Inferior parietal cortex (tissue), 1 donor: ENCODE measurements around the gene CD151.

Experiments
- DNase-seq: peaks from one replicate; pipeline ENCODE4 v3.0.0-alpha.2; 2016; ENCODE audit errors: extremely low spot score

Gene CD151

GRCh38 chr11:832529-833113 lies at the start of gene CD151:
Gene CD151 (plus strand): TSS chr11:832952. CDS start chr11:836070, 3,118 bp downstream.
- DNase-seq: no peak

GRCh38 chr11:783581-784015 lies 49.2 kb upstream of the CD151 start:
- peak; percentile 79 for DNase-seq

GRCh38 chr11:786235-787083 lies 46.3 kb upstream of the CD151 start:
- DNase-seq: no peak

GRCh38 chr11:787084-787675 lies 45.6 kb upstream of the CD151 start:
- no peak for DNase-seq

GRCh38 chr11:788009-788640 lies 44.6 kb upstream of the CD151 start:
- no peak for DNase-seq

GRCh38 chr11:788953-789940 lies 43.5 kb upstream of the CD151 start:
- no peak for DNase-seq

GRCh38 chr11:789943-790342 lies 42.8 kb upstream of the CD151 start, which contains the start of gene CEND1:
Gene CEND1 (minus strand): TSS chr11:790090. CDS start chr11:788576, 1,514 bp downstream.
- DNase-seq: peak; percentile 74

GRCh38 chr11:790721-791564 lies 41.8 kb upstream of the CD151 start:
- no peak for DNase-seq

- DNase-seq: no peak
Measured at GRCh38 chr11:791658-792534, 40.9 kb upstream of the CD151 start.

- DNase-seq: no peak
Measured at GRCh38 chr11:792535-792821, 40.3 kb upstream of the CD151 start.

GRCh38 chr11:792873-793272 lies 39.9 kb upstream of the CD151 start:
- no peak for DNase-seq

GRCh38 chr11:793556-793955 lies 39.2 kb upstream of the CD151 start:
- DNase-seq: no peak

- DNase-seq: no peak
Measured at GRCh38 chr11:794013-794765, 38.6 kb upstream of the CD151 start.

GRCh38 chr11:794766-795633 lies 37.8 kb upstream of the CD151 start:
- no peak for DNase-seq

GRCh38 chr11:795634-796564 lies 36.9 kb upstream of the CD151 start:
- no peak for DNase-seq

GRCh38 chr11:796565-797295 lies 36.0 kb upstream of the CD151 start:
- DNase-seq: no peak
